Muscle layer of duodenum (tissue), 2 donors: ENCODE data around the gene KIAA1217.

ENCODE experiments used
- H3K27ac ChIP-seq: one replicate; pipeline ENCODE4 v1.7.0; 2013; ENCODE audit warnings: mild to moderate bottlenecking, low read length
- H3K27me3 ChIP-seq: one replicate; pipeline ENCODE4 v1.7.0; 2013; ENCODE audit warnings: low read depth, mild to moderate bottlenecking, control low read depth, low read length
- H3K36me3 ChIP-seq, 2 donors: one replicate each; pipeline ENCODE4 v1.7.0; 2013; ENCODE audit warnings: low read length in 2 of 2, control low read depth in 1 of 2, mild to moderate bottlenecking in 1 of 2; ENCODE audit not compliant: insufficient read depth in 2 of 2, control insufficient read depth in 1 of 2
- H3K4me1 ChIP-seq, 2 donors: one replicate each; pipeline ENCODE4 v1.7.0; 2013; ENCODE audit warnings: low read length in 2 of 2, mild to moderate bottlenecking in 2 of 2, control low read depth in 1 of 2, moderate library complexity in 1 of 2; ENCODE audit not compliant: insufficient read depth in 2 of 2, control insufficient read depth in 1 of 2
- H3K4me3 ChIP-seq, 2 donors: one replicate each; pipeline ENCODE4 v1.7.0; 2013; ENCODE audit warnings: low read length in 2 of 2, low read depth in 1 of 2, mild to moderate bottlenecking in 1 of 2
- H3K9me3 ChIP-seq, 2 donors: one replicate each; pipeline ENCODE4 v1.7.0; 2013; ENCODE audit warnings: low read length in 2 of 2, control low read depth in 1 of 2, mild to moderate bottlenecking in 1 of 2; ENCODE audit not compliant: control insufficient read depth in 1 of 2
- donor health status: healthy.

KIAA1217 gene

DNA sequence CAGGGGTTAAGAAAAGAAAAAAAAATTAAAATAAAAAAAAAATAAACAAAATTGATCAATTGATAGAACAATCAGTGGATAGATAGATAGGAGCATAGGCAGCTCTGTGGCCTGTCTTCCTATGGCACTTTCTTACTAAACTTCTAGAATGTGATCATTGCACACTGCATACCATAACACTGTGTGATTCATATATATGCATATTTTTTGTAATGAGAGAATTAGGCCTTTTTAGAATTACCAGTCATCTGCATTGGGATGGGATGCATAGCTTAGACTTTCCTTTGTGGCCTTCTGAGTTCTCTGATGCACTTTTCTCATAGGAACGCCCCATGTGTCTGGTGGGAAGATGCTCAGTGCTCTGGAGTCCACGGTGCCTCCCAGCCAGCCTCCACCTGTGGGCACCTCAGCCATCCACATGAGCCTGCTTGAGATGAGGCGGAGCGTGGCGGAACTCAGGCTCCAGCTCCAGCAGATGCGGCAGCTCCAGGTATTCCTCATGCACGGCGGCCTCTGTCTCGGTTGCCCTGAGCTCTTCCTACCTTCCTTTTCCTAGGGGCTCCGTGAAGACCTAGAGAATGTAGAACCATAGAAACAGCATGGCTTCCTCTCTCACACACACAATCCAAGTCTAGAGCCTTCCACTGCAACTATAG, 292.2 kb downstream of the KIAA1217 start:
- Histone ChIP-seq H3K9me3 (no peaks in the 10 kb centered on the region), H3K4me3 (no peak overlapping the region), H3K27ac (no peak overlapping the region), H3K27me3 (no peaks in the 10 kb centered on the region), H3K36me3 (peaks cover 0 to 6% of the 10 kb centered on the region in 2 donors), H3K4me1 (no peaks in the 10 kb centered on the region)

- Histone ChIP-seq H3K4me3 (no peak overlapping the region), H3K36me3 (peaks cover 5 to 6% of the 10 kb centered on the region in 2 donors), H3K9me3 (peaks cover 0 to 4% of the 10 kb centered on the region in 2 donors), H3K27ac (no peak overlapping the region), H3K27me3 (no peaks in the 10 kb centered on the region), H3K4me1 (no peaks in the 10 kb centered on the region)
These were observed 293.1 kb downstream of the KIAA1217 start for GRCh38 chr10:24502006-24502405.

DNA sequence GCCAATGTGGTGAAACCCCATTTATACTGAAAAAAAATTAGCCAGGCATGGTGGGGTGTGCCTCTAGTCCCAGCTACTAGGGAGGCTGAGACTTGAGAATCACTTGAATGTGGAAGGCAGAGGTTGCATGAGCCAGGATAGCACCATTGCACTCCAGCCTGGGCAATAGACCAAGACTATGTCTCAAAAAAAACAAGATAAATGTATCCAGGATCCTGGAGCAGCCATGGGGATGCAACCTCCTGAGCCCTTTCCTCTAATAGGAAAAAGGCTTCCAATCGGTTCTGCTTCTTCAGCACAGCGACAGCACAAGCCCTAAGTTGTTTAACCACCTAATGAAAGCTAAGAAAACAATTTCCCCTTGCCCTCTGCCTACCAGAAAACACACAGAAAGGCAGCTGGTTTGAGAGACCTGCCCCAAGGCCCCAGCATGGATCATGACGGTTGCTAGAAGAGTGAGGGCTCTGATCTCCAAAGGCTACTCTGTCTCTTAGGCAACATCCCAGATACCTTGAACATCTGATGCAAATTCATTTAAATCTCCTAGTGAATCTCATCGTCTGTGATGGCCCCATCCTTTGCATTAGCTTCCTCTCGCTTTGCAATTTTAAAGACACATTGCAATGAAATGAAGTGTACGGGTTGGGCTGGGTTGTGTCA, 294.0 kb downstream of the KIAA1217 start:
- H3K36me3 ChIP-seq = peaks cover 6% of the 10 kb centered on the region in 2 donors
- H3K27ac ChIP-seq = no peak overlapping the region
- no peaks in the 10 kb centered on the region for H3K27me3 ChIP-seq
- H3K4me3 ChIP-seq = no peak overlapping the region
- peaks cover 0 to 4% of the 10 kb centered on the region in 2 donors for H3K9me3 ChIP-seq
- no peaks in the 10 kb centered on the region for H3K4me1 ChIP-seq

DNA sequence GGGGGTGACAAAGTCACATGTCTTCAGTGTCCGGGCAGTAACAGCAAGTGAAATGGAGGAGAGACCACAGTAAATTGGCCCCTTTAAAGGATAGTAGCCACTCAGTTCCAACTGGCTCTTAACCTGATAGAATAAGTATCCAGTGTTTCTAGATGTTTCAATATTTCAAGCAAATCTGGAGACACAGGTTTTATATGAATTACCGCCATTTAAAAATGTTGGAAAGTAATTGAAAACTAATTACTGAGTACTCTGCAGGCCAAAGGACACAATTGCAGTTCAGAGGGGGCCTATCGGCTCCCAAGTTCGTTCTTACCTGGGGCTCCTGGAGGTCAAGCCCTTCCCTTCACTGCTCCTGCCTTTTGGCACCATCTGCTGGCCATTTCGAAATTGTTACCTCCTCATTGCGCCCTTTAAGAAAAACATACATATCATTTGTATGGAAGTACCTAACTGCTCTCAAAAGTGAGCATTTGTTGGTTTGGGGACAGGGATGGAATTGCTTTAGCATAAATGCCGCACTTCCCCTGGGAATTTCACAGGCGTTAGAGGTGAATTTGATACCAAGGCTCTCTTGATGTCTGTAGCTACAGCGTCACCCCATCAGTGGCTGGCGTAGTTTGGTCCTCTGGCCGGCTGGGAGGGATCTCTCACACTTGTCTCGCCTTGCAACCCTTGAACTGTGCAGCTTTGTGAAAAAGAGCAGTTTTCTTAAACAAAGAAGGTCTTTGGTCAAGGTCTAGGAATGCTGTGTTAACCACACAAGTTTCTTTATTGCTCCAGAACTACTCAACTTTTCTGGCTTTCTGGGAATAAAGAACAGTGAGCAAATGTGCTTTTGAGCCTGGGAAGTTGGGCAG, 294.8 kb downstream of the KIAA1217 start:
- Histone ChIP-seq H3K4me1 (no peaks in the 10 kb centered on the region), H3K4me3 (no peak overlapping the region), H3K27ac (no peak overlapping the region), H3K9me3 (peaks cover 0 to 4% of the 10 kb centered on the region in 2 donors), H3K36me3 (peaks cover 6% of the 10 kb centered on the region in 2 donors), H3K27me3 (no peaks in the 10 kb centered on the region)

- no peak overlapping the region for H3K4me3 ChIP-seq
- H3K27ac ChIP-seq = no peak overlapping the region
- H3K4me1 ChIP-seq = no peaks in the 10 kb centered on the region
- H3K36me3 ChIP-seq = peaks cover 6% of the 10 kb centered on the region in 2 donors
- no peaks in the 10 kb centered on the region for H3K27me3 ChIP-seq
- H3K9me3 ChIP-seq = peaks cover 0 to 4% of the 10 kb centered on the region in 2 donors
These were observed 296.8 kb downstream of the KIAA1217 start for GRCh38 chr10:24505759-24506158.

DNA sequence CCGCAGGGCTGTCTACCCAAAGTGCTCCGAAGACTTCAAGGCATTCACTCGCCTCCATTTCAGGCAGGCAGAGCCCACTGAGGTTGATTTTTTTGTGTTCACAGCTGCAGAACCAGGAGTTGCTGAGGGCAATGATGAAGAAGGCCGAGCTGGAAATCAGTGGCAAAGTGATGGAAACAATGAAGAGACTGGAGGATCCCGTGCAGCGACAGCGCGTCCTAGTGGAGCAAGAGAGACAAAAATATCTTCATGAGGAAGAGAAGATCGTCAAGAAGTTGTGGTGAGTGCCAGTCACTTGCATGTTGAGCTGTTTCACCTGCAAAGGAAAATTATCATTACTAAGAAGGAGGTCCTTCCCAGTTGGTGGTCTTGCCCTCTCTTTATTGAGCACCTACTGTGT, 304.2 kb downstream of the KIAA1217 start:
- Histone ChIP-seq H3K36me3 (peaks cover 0 to 12% of the 10 kb centered on the region in 2 donors), H3K4me1 (no peaks in the 10 kb centered on the region), H3K9me3 (no peaks in the 10 kb centered on the region), H3K27ac (no peak overlapping the region), H3K27me3 (no peaks in the 10 kb centered on the region), H3K4me3 (no peak overlapping the region)

DNA sequence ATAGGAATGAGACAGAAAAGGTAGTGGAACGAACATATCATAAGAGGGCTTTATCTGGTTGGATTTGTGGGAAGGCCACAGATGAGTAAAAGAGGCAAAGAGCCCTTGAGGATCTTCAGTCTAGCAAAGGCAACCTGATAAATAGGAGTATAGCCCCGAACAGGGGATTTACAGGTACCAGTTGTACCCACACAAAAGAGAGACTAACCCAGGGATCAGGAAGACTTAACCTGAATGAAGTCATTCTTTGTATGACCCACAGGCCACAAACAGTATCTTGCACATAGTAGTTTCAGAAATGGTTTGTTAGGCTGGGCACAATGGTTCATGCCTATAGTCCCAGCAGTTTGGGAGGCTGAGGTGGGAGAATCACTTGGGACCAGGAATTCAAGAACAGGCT, 306.5 kb downstream of the KIAA1217 start:
- H3K27me3 ChIP-seq = no peaks in the 10 kb centered on the region
- H3K9me3 ChIP-seq = no peaks in the 10 kb centered on the region
- peaks cover 0 to 12% of the 10 kb centered on the region in 2 donors for H3K36me3 ChIP-seq
- H3K4me3 ChIP-seq = no peak overlapping the region
- H3K27ac ChIP-seq = no peak overlapping the region
- H3K4me1 ChIP-seq = peaks cover 0 to 9% of the 10 kb centered on the region in 2 donors

- no peak overlapping the region for H3K27ac ChIP-seq
- no peaks in the 10 kb centered on the region for H3K27me3 ChIP-seq
- H3K9me3 ChIP-seq = no peaks in the 10 kb centered on the region
- H3K36me3 ChIP-seq = peaks cover 4 to 14% of the 10 kb centered on the region in 2 donors
- peaks cover 0 to 9% of the 10 kb centered on the region in 2 donors for H3K4me1 ChIP-seq
- no peak overlapping the region for H3K4me3 ChIP-seq
These were observed 309.5 kb downstream of the KIAA1217 start for GRCh38 chr10:24518411-24518810.

- Histone ChIP-seq H3K9me3 (no peaks in the 10 kb centered on the region), H3K27ac (no peak overlapping the region), H3K36me3 (peaks cover 8 to 14% of the 10 kb centered on the region in 2 donors), H3K4me3 (no peak overlapping the region), H3K27me3 (no peaks in the 10 kb centered on the region), H3K4me1 (peaks cover 0 to 9% of the 10 kb centered on the region in 2 donors)
These were observed 310.2 kb downstream of the KIAA1217 start for GRCh38 chr10:24518981-24519597.

- no peaks in the 10 kb centered on the region for H3K9me3 ChIP-seq
- H3K27ac ChIP-seq = no peak overlapping the region
- peaks cover 0 to 9% of the 10 kb centered on the region in 2 donors for H3K4me1 ChIP-seq
- no peaks in the 10 kb centered on the region for H3K27me3 ChIP-seq
- H3K4me3 ChIP-seq = no peak overlapping the region
- H3K36me3 ChIP-seq = peaks cover 14 to 21% of the 10 kb centered on the region in 2 donors
These were observed 311.0 kb downstream of the KIAA1217 start for GRCh38 chr10:24519950-24520349.

DNA sequence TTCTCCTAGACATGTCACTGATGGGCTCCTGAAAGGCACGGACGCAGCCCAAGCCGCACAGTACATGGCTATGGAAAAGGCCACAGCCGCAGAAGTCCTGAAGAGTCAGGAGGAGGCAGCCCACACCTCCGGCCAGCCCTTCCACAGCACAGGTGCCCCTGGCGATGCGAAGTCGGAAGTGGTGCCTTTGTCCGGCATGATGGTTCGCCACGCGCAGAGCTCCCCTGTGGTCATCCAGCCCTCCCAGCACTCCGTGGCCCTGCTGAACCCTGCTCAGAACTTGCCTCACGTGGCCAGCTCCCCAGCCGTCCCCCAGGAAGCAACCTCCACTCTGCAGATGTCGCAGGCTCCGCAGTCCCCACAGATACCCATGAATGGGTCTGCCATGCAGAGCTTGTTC, 315.4 kb downstream of the KIAA1217 start:
- Histone ChIP-seq H3K4me3 (no peak overlapping the region), H3K36me3 (peaks cover 20 to 34% of the 10 kb centered on the region in 2 donors), H3K27me3 (no peaks in the 10 kb centered on the region), H3K27ac (no peak overlapping the region), H3K4me1 (peaks cover 0 to 1% of the 10 kb centered on the region in 2 donors), H3K9me3 (no peaks in the 10 kb centered on the region)
